Measurements from ENCODE around the gene COBL. TPM values are rescaled to one million over a fixed set of nuclear protein-coding genes. Genes with fewer than 3 reads are reported as not detected.

COBL gene
- total RNA-seq, 1 experiment from 2014 or later, result 8.6 TPM

DNA sequence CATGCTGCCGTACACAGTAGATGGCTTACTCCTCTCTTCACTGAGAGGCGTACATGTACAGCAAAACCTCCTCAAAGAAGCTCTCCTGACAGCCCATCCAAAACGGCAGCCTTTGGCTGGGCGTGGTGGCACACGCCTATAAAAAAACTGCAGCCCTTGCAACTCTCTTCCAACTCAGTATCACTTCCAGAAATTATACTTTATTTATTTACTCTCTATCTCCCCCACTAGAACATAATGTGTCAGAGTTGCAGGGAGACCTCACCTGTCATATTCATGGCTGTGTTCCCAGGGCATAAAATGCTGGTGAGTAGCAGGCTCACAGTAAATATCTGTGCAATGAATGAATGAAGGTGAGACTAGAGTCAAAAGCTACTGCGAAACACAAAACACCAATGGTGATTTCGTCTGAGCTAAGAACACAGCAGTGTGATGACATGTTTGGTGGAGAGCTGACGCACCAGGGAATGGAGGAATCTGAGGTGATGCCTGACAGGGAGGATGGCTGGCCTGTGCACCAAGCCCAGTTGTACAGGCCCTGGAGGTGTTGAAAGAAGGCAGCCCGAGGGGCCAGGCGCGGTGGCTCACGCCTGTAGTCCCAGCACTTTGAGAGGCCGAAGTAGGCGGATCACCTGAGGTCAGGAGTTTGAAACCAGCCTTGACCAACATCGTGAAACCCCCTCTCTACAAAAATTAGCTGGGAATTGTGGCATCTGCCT is 55.3 kb downstream of the COBL start:
- H3K9me3 ChIP-seq (ENCODE audit: low read length), result no peaks in the 10 kb centered on the region
- peak; percentile 25; the same call in 1 of the 2 replicates for ATAC-seq
- H3K27me3 ChIP-seq (ENCODE audit: low read length), result no peaks in the 10 kb centered on the region
- no peak overlapping the region for H3K4me3 ChIP-seq (ENCODE audit: low read length)
- POLR2A ChIA-PET (ENCODE audit: unreplicated experiment), result no interaction called here
- intact Hi-C loops (cut with micrococcal nuclease), result loop anchor here (5.0 kb wide), 1 partner anchor 56 kb away; the partner anchor contains the start of gene COBL
- H4K20me1 ChIP-seq (ENCODE audit: low read length), result no peaks in the 10 kb centered on the region
- CTCF ChIA-PET, result no interaction called here
- H3K79me2 ChIP-seq (ENCODE audit: low read length), result peaks cover 13% of the 10 kb centered on the region; the same call in 1 of the 2 replicates
- no peak overlapping the region for H3K27ac ChIP-seq (ENCODE audit: low read length)
- no peak overlapping the region for H3K4me2 ChIP-seq (ENCODE audit: low read length)
- TF ChIP-seq CTCF (conservative IDR thresholded peaks at IDR 0.05; ENCODE audit: low read depth, low read length), result no peak
- no peak for TF ChIP-seq EZH2 (IDR thresholded peaks at IDR 0.05; ENCODE audit: low read length, unreplicated experiment)
- TF ChIP-seq EZH2phosphoT487 (IDR thresholded peaks at IDR 0.05; ENCODE audit: borderline replicate concordance, low read length), result no peak
- no peaks in the 10 kb centered on the region for H3K36me3 ChIP-seq (ENCODE audit: low read depth, low read length)
- H2AFZ ChIP-seq (ENCODE audit: low read length), result no peak overlapping the region
- no peak overlapping the region for H3K9ac ChIP-seq (ENCODE audit: low read length)
- BruUV-seq (replicated peaks), result no TSS peak
- no peaks in the 10 kb centered on the region for H3F3A ChIP-seq (ENCODE audit: low read length, unreplicated experiment)
- no peaks in the 10 kb centered on the region for H3K9me2 ChIP-seq (replicated peaks; ENCODE audit: low read length)
- peaks cover 34% of the 10 kb centered on the region for H3K4me1 ChIP-seq (ENCODE audit: insufficient read depth, low read length)
- DNase-seq, result peak; percentile 49

DNA sequence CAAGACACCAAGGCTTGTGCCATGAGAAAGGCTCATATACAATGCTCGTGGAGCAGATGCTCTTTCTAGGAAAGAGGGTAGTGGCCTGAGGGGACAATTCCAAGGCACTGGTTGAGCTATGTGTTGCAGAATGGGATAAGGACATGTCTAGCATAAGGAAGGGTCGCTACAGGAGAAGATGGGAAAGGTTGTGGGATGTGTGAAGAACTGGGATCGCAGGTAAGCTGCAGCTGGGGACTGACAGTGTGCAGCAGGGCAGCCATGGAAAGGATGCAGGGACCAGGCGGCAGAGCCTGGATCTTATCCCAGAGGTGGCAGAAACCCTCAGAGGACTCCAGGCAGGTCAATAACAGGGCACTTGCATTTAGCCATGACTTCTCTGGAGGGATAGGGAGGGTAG is 56.1 kb downstream of the COBL start:
- CTCF ChIA-PET, result no interaction called here
- TF ChIP-seq EZH2phosphoT487 (IDR thresholded peaks at IDR 0.05; ENCODE audit: borderline replicate concordance, low read length) (no peak), CTCF (conservative IDR thresholded peaks at IDR 0.05; ENCODE audit: low read depth, low read length) (no peak), EZH2 (IDR thresholded peaks at IDR 0.05; ENCODE audit: low read length, unreplicated experiment) (no peak)
- Histone ChIP-seq H3K79me2 (ENCODE audit: low read length) (peaks cover 13% of the 10 kb centered on the region; the same call in 1 of the 2 replicates), H3F3A (ENCODE audit: low read length, unreplicated experiment) (no peaks in the 10 kb centered on the region), H3K4me2 (ENCODE audit: low read length) (no peak overlapping the region), H3K27me3 (ENCODE audit: low read length) (no peaks in the 10 kb centered on the region), H3K27ac (ENCODE audit: low read length) (no peak overlapping the region), H3K9ac (ENCODE audit: low read length) (no peak overlapping the region), H4K20me1 (ENCODE audit: low read length) (no peaks in the 10 kb centered on the region), H3K4me1 (ENCODE audit: insufficient read depth, low read length) (peaks cover 39% of the 10 kb centered on the region), H2AFZ (ENCODE audit: low read length) (no peak overlapping the region), H3K36me3 (ENCODE audit: low read depth, low read length) (no peaks in the 10 kb centered on the region), H3K9me2 (replicated peaks; ENCODE audit: low read length) (no peaks in the 10 kb centered on the region), H3K4me3 (ENCODE audit: low read length) (no peak overlapping the region), H3K9me3 (ENCODE audit: low read length) (no peaks in the 10 kb centered on the region)
- no peak for ATAC-seq
- BruUV-seq (replicated peaks), result no TSS peak
- DNase-seq, result no peak
- intact Hi-C loops (cut with micrococcal nuclease), result loop anchor here (5.0 kb wide), 1 partner anchor 57 kb away; the partner anchor contains the start of gene COBL
- POLR2A ChIA-PET (ENCODE audit: unreplicated experiment), result no interaction called here

DNA sequence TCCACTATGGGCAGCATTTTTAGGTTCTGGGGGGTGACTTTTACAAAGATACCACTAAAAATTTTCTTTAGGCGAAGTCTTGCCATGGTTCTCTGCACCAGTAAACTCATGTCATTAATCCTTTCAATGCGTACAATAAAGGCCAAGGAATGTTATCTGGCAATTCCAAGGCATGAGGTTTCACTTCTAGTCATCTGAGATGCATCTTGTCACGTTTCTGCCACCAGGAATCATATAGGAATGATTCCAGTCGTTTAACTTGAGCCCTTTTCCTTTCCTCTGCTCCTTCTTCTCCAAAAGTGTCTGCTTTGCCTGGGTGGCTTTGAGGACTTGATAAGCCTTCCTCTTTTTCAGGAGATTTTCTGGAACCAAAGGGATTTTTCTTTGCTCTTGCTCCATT is 56.8 kb downstream of the COBL start:
- H3F3A ChIP-seq (ENCODE audit: low read length, unreplicated experiment), result no peaks in the 10 kb centered on the region
- H3K4me3 ChIP-seq (ENCODE audit: low read length), result no peak overlapping the region
- no peaks in the 10 kb centered on the region for H4K20me1 ChIP-seq (ENCODE audit: low read length)
- H3K4me1 ChIP-seq (ENCODE audit: insufficient read depth, low read length), result peaks cover 44% of the 10 kb centered on the region
- BruUV-seq (replicated peaks), result no TSS peak
- no peaks in the 10 kb centered on the region for H3K27me3 ChIP-seq (ENCODE audit: low read length)
- H3K9me2 ChIP-seq (replicated peaks; ENCODE audit: low read length), result no peaks in the 10 kb centered on the region
- CTCF ChIA-PET, result no interaction called here
- POLR2A ChIA-PET (ENCODE audit: unreplicated experiment), result no interaction called here
- no peak overlapping the region for H3K27ac ChIP-seq (ENCODE audit: low read length)
- intact Hi-C loops (cut with micrococcal nuclease), result loop anchor here (5.0 kb wide), 1 partner anchor 58 kb away; the partner anchor contains the start of gene COBL
- ATAC-seq, result no peak
- no peaks in the 10 kb centered on the region for H3K9me3 ChIP-seq (ENCODE audit: low read length)
- peaks cover 13% of the 10 kb centered on the region; the same call in 1 of the 2 replicates for H3K79me2 ChIP-seq (ENCODE audit: low read length)
- no peak overlapping the region for H3K9ac ChIP-seq (ENCODE audit: low read length)
- TF ChIP-seq EZH2 (IDR thresholded peaks at IDR 0.05; ENCODE audit: low read length, unreplicated experiment) (no peak), EZH2phosphoT487 (IDR thresholded peaks at IDR 0.05; ENCODE audit: borderline replicate concordance, low read length) (no peak)
- H2AFZ ChIP-seq (ENCODE audit: low read length), result no peak overlapping the region
- no peak overlapping the region for H3K4me2 ChIP-seq (ENCODE audit: low read length)
- no peaks in the 10 kb centered on the region for H3K36me3 ChIP-seq (ENCODE audit: low read depth, low read length)
- no peak for DNase-seq

Data from PC-3 (cell line).